ENCODE data around the gene TNN. TPM values are rescaled to one million over a fixed set of nuclear protein-coding genes. Genes with fewer than 3 reads are reported as not detected.

TNN gene
- total RNA-seq, 2 experiments from 2014 or later: not detected

DNA sequence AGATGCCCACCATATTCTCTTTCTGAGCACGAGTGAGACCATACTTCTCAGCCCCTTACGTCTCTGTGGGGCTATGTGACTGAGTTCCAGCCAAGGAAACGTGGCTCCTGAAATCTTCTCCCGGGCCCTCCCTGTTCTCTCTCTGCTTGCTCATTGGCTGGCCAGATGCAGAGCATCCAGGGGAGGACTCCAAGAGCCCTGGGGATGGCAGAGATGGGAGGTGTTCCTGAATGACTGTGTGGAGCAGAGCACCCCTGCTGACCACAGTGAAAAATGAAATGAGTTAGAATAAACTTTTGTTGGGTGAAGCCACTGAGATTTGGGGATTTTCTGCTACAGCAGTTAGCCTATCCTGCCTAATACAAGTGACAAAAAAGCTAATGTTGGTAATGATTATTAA is 101.1 kb downstream of the TNN start:
- DNase-seq: no peak
- H3K27ac Mint-ChIP-seq: peak overlapping the region; percentile 39
- H3K9me3 Mint-ChIP-seq (ENCODE audit: insufficient read depth): no peaks in the 10 kb centered on the region
- ChIA-PET POLR2A (interaction anchor here (1.0 kb wide), 1 partner anchor 41 kb away, joined by 4 read pairs; no protein-coding TSS in a partner anchor), CTCF (interaction anchor here (1.9 to 2.6 kb wide), 3 partner anchors 14 to 149 kb away, joined by 6 to 13 read pairs (median 10); no protein-coding TSS in a partner anchor)
- H3K4me3 Mint-ChIP-seq: no peak overlapping the region
- H3K4me1 Mint-ChIP-seq (ENCODE audit: low read depth): peaks cover 40% of the 10 kb centered on the region
- H3K27me3 Mint-ChIP-seq (ENCODE audit: low read depth): no peaks in the 10 kb centered on the region
- H3K36me3 Mint-ChIP-seq (ENCODE audit: low read depth): peaks cover 63% of the 10 kb centered on the region
- ATAC-seq: no peak

DNA sequence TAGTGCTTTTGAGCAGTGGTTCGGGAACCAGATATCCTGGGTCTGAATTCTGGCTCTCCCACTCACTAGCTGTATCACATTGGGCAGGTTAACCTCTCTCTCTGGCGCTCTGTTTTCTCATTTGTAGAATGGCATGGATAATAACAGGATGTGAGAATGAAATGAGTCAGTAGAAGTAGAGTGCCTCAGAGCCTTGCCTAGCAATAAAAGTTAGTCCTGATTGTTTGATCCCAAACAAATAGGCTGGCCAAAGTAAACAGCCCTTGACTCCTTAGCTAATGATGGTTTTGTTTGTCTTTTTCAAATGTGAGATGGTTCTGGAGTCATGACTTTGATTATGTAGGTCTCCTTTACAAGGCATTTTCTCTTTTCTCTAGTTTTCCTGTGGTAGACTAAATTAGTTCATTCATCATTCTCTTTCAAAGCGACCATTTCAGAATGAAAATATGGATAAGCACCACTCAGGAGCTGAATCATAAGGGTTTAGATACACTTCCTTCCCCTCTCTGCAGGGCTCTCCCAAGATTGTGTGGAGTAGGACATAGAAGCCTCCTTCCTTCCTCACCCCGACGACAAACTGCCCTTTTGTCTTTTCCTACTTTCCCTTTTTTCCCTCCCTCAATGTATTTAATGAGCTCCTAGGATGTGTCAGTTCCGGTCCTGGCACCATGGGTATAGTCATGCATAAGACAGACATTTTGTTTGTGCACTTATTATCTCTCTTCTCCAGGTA is 101.8 kb downstream of the TNN start:
- H3K27ac Mint-ChIP-seq: peak overlapping the region; percentile 44
- no peak overlapping the region for H3K4me3 Mint-ChIP-seq
- ATAC-seq (no peak), DNase-seq (no peak)
- ChIA-PET CTCF (interaction anchor here (1.4 to 2.6 kb wide), 7 partner anchors 14 to 150 kb away, joined by 4 to 13 read pairs (median 7); no protein-coding TSS in a partner anchor), POLR2A (interaction anchor here (1.0 kb wide), 1 partner anchor 40 kb away, joined by 4 read pairs; no protein-coding TSS in a partner anchor)
- H3K36me3 Mint-ChIP-seq (ENCODE audit: low read depth): peaks cover 65% of the 10 kb centered on the region
- H3K9me3 Mint-ChIP-seq (ENCODE audit: insufficient read depth): no peaks in the 10 kb centered on the region
- no peaks in the 10 kb centered on the region for H3K27me3 Mint-ChIP-seq (ENCODE audit: low read depth)
- H3K4me1 Mint-ChIP-seq (ENCODE audit: low read depth): peaks cover 46% of the 10 kb centered on the region

GRCh38 chr1:175171036-175171913 is 103.6 kb downstream of the TNN start:
- no peak for ATAC-seq
- H3K9me3 Mint-ChIP-seq (ENCODE audit: insufficient read depth): no peaks in the 10 kb centered on the region
- no peak for DNase-seq
- H3K36me3 Mint-ChIP-seq (ENCODE audit: low read depth): peaks cover 69% of the 10 kb centered on the region
- no peak overlapping the region for H3K4me3 Mint-ChIP-seq
- no peaks in the 10 kb centered on the region for H3K27me3 Mint-ChIP-seq (ENCODE audit: low read depth)
- peaks cover 53% of the 10 kb centered on the region for H3K4me1 Mint-ChIP-seq (ENCODE audit: low read depth)
- CTCF ChIA-PET: interaction anchor here (0.9 to 2.3 kb wide), 7 partner anchors 13 to 148 kb away, joined by 3 to 8 read pairs (median 5); no protein-coding TSS in a partner anchor
- POLR2A ChIA-PET: no interaction called here
- peak overlapping the region; percentile 13 for H3K27ac Mint-ChIP-seq

GRCh38 chr1:175172503-175172902 is 104.9 kb downstream of the TNN start:
- Mint-ChIP-seq H3K9me3 (ENCODE audit: insufficient read depth) (no peaks in the 10 kb centered on the region), H3K4me3 (no peak overlapping the region), H3K36me3 (ENCODE audit: low read depth) (peaks cover 71% of the 10 kb centered on the region), H3K27ac (no peak overlapping the region), H3K4me1 (ENCODE audit: low read depth) (peaks cover 53% of the 10 kb centered on the region), H3K27me3 (ENCODE audit: low read depth) (no peaks in the 10 kb centered on the region)
- CTCF ChIA-PET: interaction anchor here (1.2 kb wide), 1 partner anchor 147 kb away, joined by 4 read pairs; no protein-coding TSS in a partner anchor
- DNase-seq (no peak), ATAC-seq (no peak)
- POLR2A ChIA-PET: no interaction called here

GRCh38 chr1:175173531-175173930 is 105.9 kb downstream of the TNN start:
- H3K9me3 Mint-ChIP-seq (ENCODE audit: insufficient read depth): no peaks in the 10 kb centered on the region
- no peaks in the 10 kb centered on the region for H3K27me3 Mint-ChIP-seq (ENCODE audit: low read depth)
- peaks cover 65% of the 10 kb centered on the region for H3K36me3 Mint-ChIP-seq (ENCODE audit: low read depth)
- ChIA-PET CTCF (interaction anchor here (0.8 to 2.3 kb wide), 7 partner anchors 15 to 144 kb away, joined by 3 to 12 read pairs (median 4); no protein-coding TSS in a partner anchor), POLR2A (interaction anchor here (0.6 to 1.7 kb wide), 3 partner anchors 9 to 1003 kb away, joined by 3 to 9 read pairs (median 3); no protein-coding TSS in a partner anchor)
- H3K4me1 Mint-ChIP-seq (ENCODE audit: low read depth): peaks cover 44% of the 10 kb centered on the region
- DNase-seq (no peak), ATAC-seq (no peak)
- no peak overlapping the region for H3K4me3 Mint-ChIP-seq
- H3K27ac Mint-ChIP-seq: no peak overlapping the region

- Mint-ChIP-seq H3K4me1 (ENCODE audit: low read depth) (peaks cover 42% of the 10 kb centered on the region), H3K27ac (peak overlapping the region; percentile 43), H3K36me3 (ENCODE audit: low read depth) (peaks cover 67% of the 10 kb centered on the region), H3K9me3 (ENCODE audit: insufficient read depth) (no peaks in the 10 kb centered on the region), H3K27me3 (ENCODE audit: low read depth) (no peaks in the 10 kb centered on the region), H3K4me3 (no peak overlapping the region)
- no peak for ATAC-seq
- DNase-seq: no peak
- POLR2A ChIA-PET: interaction anchor here (0.6 to 1.7 kb wide), 2 partner anchors 10 to 1004 kb away, joined by 3 to 9 read pairs; no protein-coding TSS in a partner anchor
- CTCF ChIA-PET: interaction anchor here (0.7 to 2.3 kb wide), 8 partner anchors 9 to 143 kb away, joined by 3 to 12 read pairs (median 4); no protein-coding TSS in a partner anchor
Observed at GRCh38 chr1:175174309-175175102, 106.9 kb downstream of the TNN start.

GRCh38 chr1:175176246-175176645 is 108.6 kb downstream of the TNN start:
- peaks cover 37% of the 10 kb centered on the region for H3K4me1 Mint-ChIP-seq (ENCODE audit: low read depth)
- no peak overlapping the region for H3K27ac Mint-ChIP-seq
- ATAC-seq: no peak
- H3K4me3 Mint-ChIP-seq: no peak overlapping the region
- POLR2A ChIA-PET: no interaction called here
- H3K27me3 Mint-ChIP-seq (ENCODE audit: low read depth): no peaks in the 10 kb centered on the region
- no peaks in the 10 kb centered on the region for H3K9me3 Mint-ChIP-seq (ENCODE audit: insufficient read depth)
- DNase-seq: no peak
- CTCF ChIA-PET: interaction anchor here (1.1 kb wide), 1 partner anchor 21 kb away, joined by 4 read pairs; no protein-coding TSS in a partner anchor
- peaks cover 63% of the 10 kb centered on the region for H3K36me3 Mint-ChIP-seq (ENCODE audit: low read depth)

- H3K4me1 Mint-ChIP-seq (ENCODE audit: low read depth): peaks cover 46% of the 10 kb centered on the region
- no peaks in the 10 kb centered on the region for H3K9me3 Mint-ChIP-seq (ENCODE audit: insufficient read depth)
- H3K36me3 Mint-ChIP-seq (ENCODE audit: low read depth): peaks cover 66% of the 10 kb centered on the region
- H3K27me3 Mint-ChIP-seq (ENCODE audit: low read depth): no peaks in the 10 kb centered on the region
- ATAC-seq (no peak), DNase-seq (no peak)
- POLR2A ChIA-PET: no interaction called here
- H3K27ac Mint-ChIP-seq: no peak overlapping the region
- no peak overlapping the region for H3K4me3 Mint-ChIP-seq
- CTCF ChIA-PET: interaction anchor here (1.0 kb wide), 1 partner anchor 24 kb away, joined by 4 read pairs; no protein-coding TSS in a partner anchor
Observed at GRCh38 chr1:175178056-175178455, 110.4 kb downstream of the TNN start.

DNA sequence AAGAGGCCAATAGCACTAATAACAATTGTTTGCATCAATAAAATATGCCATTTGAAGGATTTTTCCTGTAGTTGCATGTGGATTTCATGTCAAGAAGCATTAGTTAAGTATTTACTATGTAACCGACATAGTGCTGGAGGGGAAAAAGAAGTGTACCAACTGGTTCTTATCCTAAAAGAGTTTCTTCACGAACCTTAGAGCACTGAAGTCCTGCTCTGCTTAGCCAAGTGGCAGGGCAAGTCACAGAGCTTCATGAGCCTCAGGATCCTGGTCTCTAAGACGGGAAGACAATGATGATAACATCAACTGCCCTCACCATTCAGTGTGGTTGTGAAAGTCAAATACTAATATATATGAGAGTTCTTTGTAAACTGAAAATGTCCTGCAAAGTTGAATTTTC is 110.8 kb downstream of the TNN start:
- ChIA-PET POLR2A (no interaction called here), CTCF (no interaction called here)
- H3K9me3 Mint-ChIP-seq (ENCODE audit: insufficient read depth): no peaks in the 10 kb centered on the region
- H3K4me1 Mint-ChIP-seq (ENCODE audit: low read depth): peaks cover 47% of the 10 kb centered on the region
- no peaks in the 10 kb centered on the region for H3K27me3 Mint-ChIP-seq (ENCODE audit: low read depth)
- DNase-seq: no peak
- H3K36me3 Mint-ChIP-seq (ENCODE audit: low read depth): peaks cover 66% of the 10 kb centered on the region
- no peak overlapping the region for H3K27ac Mint-ChIP-seq
- ATAC-seq: no peak
- H3K4me3 Mint-ChIP-seq: no peak overlapping the region

DNA sequence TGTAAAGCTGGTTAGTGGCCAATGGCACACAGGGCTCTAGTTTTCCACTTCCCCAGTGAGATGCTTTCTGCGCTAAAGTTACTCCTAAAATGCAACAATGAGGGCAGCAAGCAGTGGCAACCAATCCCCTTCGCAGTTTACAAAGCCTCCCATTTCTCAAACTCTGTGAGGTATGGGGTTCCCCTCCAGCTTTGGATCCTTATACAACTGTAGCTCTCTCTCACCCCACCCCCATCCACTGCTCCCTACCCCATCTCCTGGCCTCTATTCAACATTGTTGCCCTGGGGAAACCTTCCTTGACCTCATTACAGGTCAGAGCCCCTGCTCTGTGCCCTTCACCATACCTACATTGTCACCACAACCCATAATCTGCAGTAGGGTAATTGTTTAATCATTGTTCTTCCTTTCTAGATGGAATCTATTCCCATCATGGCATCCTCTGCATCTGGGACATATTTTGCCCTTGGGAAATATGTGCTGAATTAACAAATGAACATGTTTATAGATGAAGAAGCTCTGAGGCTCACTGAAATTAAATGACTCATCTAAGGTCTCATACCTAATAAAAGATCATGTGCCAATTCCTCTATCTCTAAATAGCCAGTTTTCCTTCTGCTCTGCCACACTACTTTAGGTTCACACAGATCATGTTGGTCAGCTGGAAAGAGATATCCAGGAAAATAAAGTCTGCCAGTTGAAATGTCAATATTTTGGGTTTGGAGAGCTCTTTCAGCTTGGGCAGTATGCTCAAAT is 112.4 kb downstream of the TNN start:
- H3K36me3 Mint-ChIP-seq (ENCODE audit: low read depth): peaks cover 62% of the 10 kb centered on the region
- ChIA-PET POLR2A (interaction anchor here (0.7 kb wide), 1 partner anchor 9 kb away, joined by 3 read pairs; no protein-coding TSS in a partner anchor), CTCF (interaction anchor here (1.4 to 1.8 kb wide), 4 partner anchors 25 to 139 kb away, joined by 3 to 6 read pairs (median 6); no protein-coding TSS in a partner anchor)
- ATAC-seq (no peak), DNase-seq (no peak)
- peak overlapping the region; percentile 35 for H3K27ac Mint-ChIP-seq
- no peak overlapping the region for H3K4me3 Mint-ChIP-seq
- H3K9me3 Mint-ChIP-seq (ENCODE audit: insufficient read depth): no peaks in the 10 kb centered on the region
- H3K4me1 Mint-ChIP-seq (ENCODE audit: low read depth): peaks cover 42% of the 10 kb centered on the region
- H3K27me3 Mint-ChIP-seq (ENCODE audit: low read depth): no peaks in the 10 kb centered on the region

Measured in activated CD8-positive, alpha-beta T cell treated with anti-CD3 and anti-CD28 coated beads, Interleukin-2, amount 10 ng/mL, durations not matched to agents 7 days and 5 days (primary cell).